Gastroesophageal sphincter (tissue), 4 donors: ENCODE results near the gene CLMP. TPM values are rescaled to one million over a fixed set of nuclear protein-coding genes. Genes with fewer than 3 reads are reported as not detected.

Experiments
- ATAC-seq: fragments of 150-250 bp; one replicate; pipeline ENCODE4 v1.9.1; 2016; ENCODE audit warnings: mild to moderate bottlenecking, moderate library complexity
- H3K27ac ChIP-seq, 4 donors: fragments of 200-600 bp; sonication (generic) in 3 of 4; 1 replicate in 3 of 4; 2 replicates in 1 of 4; pipeline ENCODE4 v1.5.1; 2016 to 2019
- H3K27me3 ChIP-seq: fragments of 200-600 bp; sonication (generic); one replicate; pipeline ENCODE4 v1.5.1; 2019
- H3K36me3 ChIP-seq, 2 donors: fragments of 200-600 bp; sonication (generic); one replicate each; pipeline ENCODE4 v1.5.1; 2019; ENCODE audit warnings: control low read depth in 1 of 2
- H3K4me1 ChIP-seq, 3 donors: fragments of 200-600 bp; sonication (generic); 1 replicate in 2 of 3; 2 replicates in 1 of 3; pipeline ENCODE4 v1.5.1; 2016 to 2019; ENCODE audit warnings: control low read depth in 2 of 3
- H3K4me3 ChIP-seq, 2 donors: fragments of 200-600 bp; sonication (generic); one replicate each; pipeline ENCODE4 v1.5.1; 2019; ENCODE audit warnings: mild to moderate bottlenecking in 1 of 2, moderate library complexity in 1 of 2
- H3K9me3 ChIP-seq, 3 donors: fragments of 200-600 bp; sonication (generic); one replicate each; pipeline ENCODE4 v1.5.1; 2017 to 2019; ENCODE audit warnings: control low read depth in 2 of 3
- EP300 ChIP-seq: sonication (generic); formaldehyde crosslinking; IDR thresholded peaks from one replicate; pipeline ENCODE4 v1.6.1; 2017; ENCODE audit warnings: antibody characterized with exemption, mild to moderate bottlenecking
- POLR2A ChIP-seq, 2 donors: fragments of 450-650 bp; IDR thresholded peaks; one replicate each; pipeline ENCODE4 v1.6.1; 2017; ENCODE audit warnings: antibody characterized with exemption in 2 of 2, mild to moderate bottlenecking in 2 of 2, moderate library complexity in 1 of 2
- POLR2AphosphoS5 ChIP-seq: sonication (generic); formaldehyde crosslinking; IDR thresholded peaks from one replicate; pipeline ENCODE4 v1.6.1; 2017; ENCODE audit warnings: antibody characterized with exemption
- WGBS, 2 donors: methylation state at CpG; one replicate each; pipeline ENCODE4 v1.1.5; 2018; ENCODE audit warnings: low coverage in 1 of 2; 5-methylcytosine and 5-hydroxymethylcytosine counted together
- total RNA-seq, 4 donors: library from RNA; depleted of rRNA; stranded (reverse); fragments of >200 nt; gene quantifications; one replicate each; pipeline ENCODE4 v1.1.0, GENCODE V29; 2016
- TF ChIP-seq, protein P1 (sequence below), 4 experiments: fragments of 200-600 bp in 2 of 4; fragments of 450-650 bp in 2 of 4; sonication (generic) in 1 of 4; IDR thresholded peaks; one replicate each; pipeline ENCODE4 v1.5.1; 2017 to 2019; ENCODE audit warnings: antibody characterized with exemption in 4 of 4, mild to moderate bottlenecking in 2 of 4, moderate library complexity in 2 of 4

The CLMP gene
- total RNA-seq, 4 donors from 2014 or later: 89.1 to 274 (median 151) TPM

DNA sequence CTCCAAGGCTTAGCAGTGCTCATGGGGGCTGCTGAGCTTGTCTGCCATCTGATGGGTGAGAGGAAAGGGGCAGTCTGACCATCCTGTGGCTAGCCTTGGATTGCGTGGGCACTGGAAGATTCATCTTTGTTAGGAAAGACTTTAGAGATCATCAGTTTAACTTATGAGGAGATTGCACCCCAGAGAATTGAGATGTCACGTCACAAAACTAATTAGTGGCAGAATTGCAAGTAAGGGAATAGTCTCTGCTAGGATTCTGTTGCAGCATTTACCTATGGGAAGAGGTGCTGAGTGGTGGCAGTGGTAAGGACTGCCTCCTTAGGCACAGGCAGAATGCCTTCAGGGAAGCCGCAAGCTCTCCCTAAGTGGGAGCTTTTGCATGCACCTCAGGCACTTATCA, 90.4 kb downstream of the CLMP start:
- no peak for ATAC-seq
- Histone ChIP-seq H3K36me3 (no peaks in the 10 kb centered on the region), H3K27ac (peak overlapping the region in 3 of 4 donors; percentile 59 to 69 (median 67)), H3K4me3 (no peak overlapping the region), H3K27me3 (no peaks in the 10 kb centered on the region), H3K9me3 (no peaks in the 10 kb centered on the region), H3K4me1 (peaks cover 2 to 70% (median 30%) of the 10 kb centered on the region in 3 donors)
- TF ChIP-seq POLR2AphosphoS5: no peak
- TF ChIP-seq EP300: no peak
- TF ChIP-seq POLR2A (IDR thresholded peaks at IDR 0.05): no peak
- TF ChIP-seq, protein P1, sequence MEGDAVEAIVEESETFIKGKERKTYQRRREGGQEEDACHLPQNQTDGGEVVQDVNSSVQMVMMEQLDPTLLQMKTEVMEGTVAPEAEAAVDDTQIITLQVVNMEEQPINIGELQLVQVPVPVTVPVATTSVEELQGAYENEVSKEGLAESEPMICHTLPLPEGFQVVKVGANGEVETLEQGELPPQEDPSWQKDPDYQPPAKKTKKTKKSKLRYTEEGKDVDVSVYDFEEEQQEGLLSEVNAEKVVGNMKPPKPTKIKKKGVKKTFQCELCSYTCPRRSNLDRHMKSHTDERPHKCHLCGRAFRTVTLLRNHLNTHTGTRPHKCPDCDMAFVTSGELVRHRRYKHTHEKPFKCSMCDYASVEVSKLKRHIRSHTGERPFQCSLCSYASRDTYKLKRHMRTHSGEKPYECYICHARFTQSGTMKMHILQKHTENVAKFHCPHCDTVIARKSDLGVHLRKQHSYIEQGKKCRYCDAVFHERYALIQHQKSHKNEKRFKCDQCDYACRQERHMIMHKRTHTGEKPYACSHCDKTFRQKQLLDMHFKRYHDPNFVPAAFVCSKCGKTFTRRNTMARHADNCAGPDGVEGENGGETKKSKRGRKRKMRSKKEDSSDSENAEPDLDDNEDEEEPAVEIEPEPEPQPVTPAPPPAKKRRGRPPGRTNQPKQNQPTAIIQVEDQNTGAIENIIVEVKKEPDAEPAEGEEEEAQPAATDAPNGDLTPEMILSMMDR (IDR thresholded peaks at IDR 0.05): no peak
- WGBS, 2 donors: 100% methylated on average over 1 of the region's 3 CpGs

DNA sequence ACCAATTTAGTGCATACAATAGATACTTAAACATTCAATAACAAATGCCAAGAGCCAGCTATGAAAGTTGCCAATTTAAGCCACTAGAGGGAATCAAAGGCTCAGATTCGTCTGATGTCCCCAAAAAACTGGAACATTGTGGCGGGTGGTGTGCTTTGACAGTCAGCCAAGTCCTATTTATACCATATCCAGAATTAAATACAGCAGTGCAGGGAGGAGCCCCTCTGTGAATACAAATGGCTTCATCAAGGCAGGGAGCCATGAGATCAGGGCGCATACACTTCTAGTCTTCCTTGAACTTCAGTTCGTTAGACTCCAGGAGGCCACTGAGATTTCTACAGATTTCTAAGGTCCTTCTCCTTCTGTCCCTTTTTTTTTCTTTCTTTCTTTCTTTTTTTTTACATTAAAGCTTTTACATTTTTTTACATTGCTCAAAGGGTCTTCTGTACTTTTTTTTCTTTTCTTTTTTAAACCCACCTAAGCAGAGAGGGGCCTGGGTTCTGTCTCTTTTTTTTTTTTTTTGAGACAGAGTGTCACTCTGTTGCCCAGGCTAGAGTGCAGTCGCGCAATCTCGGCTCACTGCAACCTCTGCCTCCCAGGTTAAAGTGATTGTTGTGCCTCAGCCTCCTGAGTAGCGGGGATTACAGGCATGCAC, 91.6 kb downstream of the CLMP start:
- Histone ChIP-seq H3K27ac (peak overlapping the region; percentile 59 to 69 (median 65)), H3K4me1 (peaks cover 2 to 80% (median 30%) of the 10 kb centered on the region in 3 donors), H3K36me3 (no peaks in the 10 kb centered on the region), H3K4me3 (no peak overlapping the region), H3K9me3 (no peaks in the 10 kb centered on the region), H3K27me3 (no peaks in the 10 kb centered on the region)
- WGBS, 2 donors: 0 to 37% methylated on average over 4 to 8 of the region's 8 CpGs
- peak; percentile 82 for ATAC-seq
- TF ChIP-seq POLR2AphosphoS5 (peak; percentile 33), EP300 (no peak)
- TF ChIP-seq, protein P1 (IDR thresholded peaks at IDR 0.05): peak in 3 of 4 experiments; percentile 63 to 75 (median 70)

DNA sequence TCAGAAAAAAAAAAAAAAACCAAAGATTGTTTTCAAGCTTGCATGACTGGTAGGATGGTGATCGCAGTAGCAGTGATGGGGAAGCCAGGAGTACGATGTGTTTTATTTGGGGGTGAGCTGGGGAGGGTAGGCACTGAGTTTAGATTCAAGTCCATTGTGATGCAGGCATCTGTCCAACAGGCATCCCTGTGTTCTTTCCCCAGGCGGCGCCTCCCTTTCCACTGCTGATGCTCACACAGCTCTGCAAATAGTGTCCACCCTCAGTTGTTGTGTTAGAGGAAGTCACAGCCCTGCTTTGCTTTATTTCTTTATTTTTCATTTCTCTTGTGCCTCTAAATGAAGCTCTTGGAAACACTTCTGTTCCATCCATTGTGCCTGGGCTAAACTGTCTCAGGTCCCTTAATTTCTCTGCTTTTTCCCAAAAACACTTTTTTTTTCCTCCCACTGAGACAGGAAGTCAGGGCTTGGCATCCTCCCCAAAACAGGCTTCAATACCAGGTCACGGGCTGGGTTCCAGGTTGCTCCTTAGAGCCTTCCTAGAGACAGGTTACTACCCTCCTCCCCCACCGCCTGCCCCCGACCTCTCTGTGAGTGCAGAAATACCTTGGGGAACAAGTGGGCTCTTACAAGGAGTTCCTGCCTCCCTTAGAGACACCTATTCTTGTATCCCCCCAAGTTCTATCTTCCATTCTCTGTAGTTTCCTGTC, 94.5 kb downstream of the CLMP start:
- Histone ChIP-seq H3K4me3 (no peak overlapping the region), H3K27ac (peak overlapping the region in 3 of 4 donors; percentile 59 to 71 (median 62)), H3K36me3 (peaks cover 0 to 21% of the 10 kb centered on the region in 2 donors), H3K9me3 (no peaks in the 10 kb centered on the region), H3K27me3 (no peaks in the 10 kb centered on the region), H3K4me1 (peaks cover 2 to 70% (median 22%) of the 10 kb centered on the region in 3 donors)
- ATAC-seq: no peak
- TF ChIP-seq, protein P1 (IDR thresholded peaks at IDR 0.05): no peak
- no peak for TF ChIP-seq POLR2A (IDR thresholded peaks at IDR 0.05)
- TF ChIP-seq EP300: no peak
- TF ChIP-seq POLR2AphosphoS5: no peak
- 37 to 50% methylated on average over 5 to 6 of the region's 7 CpGs for WGBS, 2 donors

DNA sequence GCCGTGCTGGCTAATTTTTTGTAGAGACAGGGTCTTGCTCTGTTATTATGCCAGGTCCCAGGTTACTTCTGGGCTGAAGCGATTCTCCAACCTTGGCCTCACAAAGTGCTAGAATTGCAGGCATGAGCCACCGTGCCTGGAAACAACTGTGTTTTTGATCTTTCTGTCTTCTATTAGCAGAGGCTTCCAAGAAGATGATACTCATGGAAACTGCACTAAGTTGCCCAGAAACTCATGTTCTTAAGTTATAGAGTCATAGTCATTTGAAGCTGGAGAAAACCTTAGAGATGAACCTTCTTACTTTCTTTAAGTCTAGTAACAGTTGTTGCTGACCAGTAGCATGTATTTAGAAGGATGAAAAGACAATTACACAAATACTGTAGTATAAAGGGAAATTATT, 96.1 kb downstream of the CLMP start:
- Histone ChIP-seq H3K9me3 (no peaks in the 10 kb centered on the region), H3K27me3 (no peaks in the 10 kb centered on the region), H3K36me3 (peaks cover 0 to 21% of the 10 kb centered on the region in 2 donors), H3K27ac (peak overlapping the region in 1 of 4 donors; percentile 62), H3K4me3 (no peak overlapping the region), H3K4me1 (peaks cover 2 to 59% (median 15%) of the 10 kb centered on the region in 3 donors)
- WGBS, 2 donors: 36 to 43% methylated on average over 1 to 2 of the region's 3 CpGs
- no peak for ATAC-seq
- TF ChIP-seq EP300: no peak
- TF ChIP-seq, protein P1 (IDR thresholded peaks at IDR 0.05): no peak
- TF ChIP-seq POLR2A (IDR thresholded peaks at IDR 0.05): no peak
- no peak for TF ChIP-seq POLR2AphosphoS5
